HepG2 (cell line): Measurements from ENCODE around the gene CDK5RAP2. TPM values are rescaled to one million over a fixed set of nuclear protein-coding genes. Genes with fewer than 3 reads are reported as not detected.

ENCODE experiments used
- ATAC-seq: fragments of 200-7000 bp; cut with Tn5 transposase; 3 replicates; pipeline ENCODE4 v1.9.1; 2020; ENCODE audit warnings: mild to moderate bottlenecking, moderate library complexity
- BruUV-seq: library from RNA; stranded (reverse); fragments of 400-500 nt; replicated peaks from 2 replicates; lab custom pipeline; 2021; lab: Mats Ljungman, UMichigan
- CTCF ChIA-PET: fragments of 300-600 bp; formaldehyde crosslinking; extraction: SDS; loops from one replicate; lab custom pipeline; 2021; ENCODE audit warnings: low total read pairs, inconsistent platforms, low intra/inter-chr PET ratio; lab: Yijun Ruan, JAX
- POLR2A ChIA-PET: fragments of 350-600 bp; sonication (Branson Sonifier 250); formaldehyde crosslinking; loops from one replicate; lab custom pipeline; 2020; ENCODE audit warnings: antibody characterized with exemption, inconsistent platforms; lab: Yijun Ruan, JAX
- DNase-seq: peaks from one replicate; pipeline ENCODE4 v3.0.0-alpha.2; 2015; ENCODE audit warnings: low spot score
- FAIRE-seq: peaks from 3 replicates; lab custom pipeline; 2011; peaks lifted over from hg19 to GRCh38; lab: Jason Lieb, UNC
- H2AFZ ChIP-seq: one replicate; pipeline ENCODE4 v1.6.1; 2011; ENCODE audit warnings: low read length, inconsistent platforms
- H3K27ac ChIP-seq: fragments of 300-600 bp; 3 replicates; pipeline ENCODE4 v1.8.0; 2011; ENCODE audit warnings: mixed run types, mild to moderate bottlenecking, mixed read lengths, low read length, inconsistent platforms; ENCODE audit not compliant: insufficient read depth; ENCODE audit errors: extremely low read length
- H3K27me3 ChIP-seq, 2 experiments: fragments of 200-600 bp in 1 of 2; 2 replicates in 1 of 2; 3 replicates in 1 of 2; pipeline versions ENCODE4 v1.6.0 to v1.8.0; 2011; ENCODE audit warnings: low read length in 2 of 2, mild to moderate bottlenecking in 2 of 2, moderate library complexity in 2 of 2, inconsistent platforms in 1 of 2; ENCODE audit not compliant: insufficient read depth in 2 of 2, control insufficient read depth in 1 of 2
- H3K36me3 ChIP-seq, 2 experiments: fragments of 200-600 bp in 1 of 2; replicated peaks in 1 of 2; 2 replicates in 1 of 2; 3 replicates in 1 of 2; pipeline versions ENCODE4 v1.5.1 to v1.8.0; 2011; ENCODE audit warnings: low read length in 2 of 2, inconsistent platforms in 1 of 2; ENCODE audit not compliant: insufficient read depth in 2 of 2, control insufficient read depth in 1 of 2
- H3K4me1 ChIP-seq: 2 replicates; pipeline ENCODE4 v1.5.1; 2012; ENCODE audit warnings: low read length, inconsistent platforms; ENCODE audit not compliant: insufficient read depth
- H3K4me2 ChIP-seq: 2 replicates; pipeline ENCODE4 v1.6.0; 2011; ENCODE audit warnings: low read depth, low read length, inconsistent platforms
- H3K4me3 ChIP-seq, 3 experiments: fragments of 200-600 bp in 1 of 3; sonication (generic), shearing (Covaris generic) in 1 of 3; replicated peaks in 1 of 3; 2 replicates each; pipeline ENCODE4 v1.5.1; 2011 to 2016; ENCODE audit warnings: low read length in 3 of 3, inconsistent platforms in 2 of 3, low read depth in 2 of 3, mild to moderate bottlenecking in 2 of 3, control low read depth in 1 of 3, mixed read lengths in 1 of 3; ENCODE audit not compliant: insufficient read depth in 1 of 3
- H3K79me2 ChIP-seq: one replicate; pipeline ENCODE4 v1.6.1; 2011; ENCODE audit warnings: low read length, inconsistent platforms; ENCODE audit not compliant: insufficient read depth
- H3K9ac ChIP-seq: 2 replicates; pipeline ENCODE4 v1.6.0; 2011; ENCODE audit warnings: mild to moderate bottlenecking, low read depth, low read length, inconsistent platforms; ENCODE audit not compliant: insufficient read depth
- H3K9me3 ChIP-seq: 2 replicates; pipeline ENCODE4 v1.5.1; 2012; ENCODE audit warnings: mild to moderate bottlenecking, low read length
- H4K20me1 ChIP-seq: 2 replicates; pipeline ENCODE4 v1.6.0; 2011; ENCODE audit warnings: inconsistent platforms, mild to moderate bottlenecking, low read length, moderate library complexity; ENCODE audit not compliant: insufficient read depth
- ATF7-NPFF ChIP-seq: sonication (generic); formaldehyde crosslinking; IDR thresholded peaks from 2 replicates; pipeline ENCODE4 v1.8.1; 2023; ENCODE audit warnings: mild to moderate bottlenecking, low read depth, missing genetic modification reagents, moderate library complexity
- CAMTA2 ChIP-seq: sonication (generic); formaldehyde crosslinking; IDR thresholded peaks from 2 replicates; pipeline ENCODE4 v1.4.0; 2020; ENCODE audit warnings: mild to moderate bottlenecking, missing genetic modification reagents, borderline replicate concordance
- CBX5 ChIP-seq: sonication (generic); formaldehyde crosslinking; IDR thresholded peaks from 2 replicates; pipeline ENCODE4 v1.4.0; 2020; ENCODE audit warnings: missing genetic modification reagents, borderline replicate concordance
- FOSL2 ChIP-seq: sonication (generic); formaldehyde crosslinking; IDR thresholded peaks from 2 replicates; pipeline ENCODE4 v1.4.0; 2020; ENCODE audit warnings: missing genetic modification reagents
- FOXA1 ChIP-seq, 2 experiments: fragments of 450-650 bp in 1 of 2; sonication (generic) in 1 of 2; formaldehyde crosslinking in 1 of 2; IDR thresholded peaks; 2 replicates each; pipeline versions ENCODE4 v1.4.0 to v1.6.1; 2016 to 2020; ENCODE audit warnings: missing genetic modification reagents in 1 of 2
- MATR3 ChIP-seq: sonication (generic); formaldehyde crosslinking; IDR thresholded peaks from 2 replicates; pipeline ENCODE4 v1.4.0; 2020; ENCODE audit warnings: missing genetic modification reagents
- MEIS1 ChIP-seq: sonication (generic); formaldehyde crosslinking; IDR thresholded peaks from 2 replicates; pipeline ENCODE4 v1.9.0; 2021; ENCODE audit warnings: mild to moderate bottlenecking, missing genetic modification reagents, moderate library complexity, borderline replicate concordance
- NFE2L2 ChIP-seq: fragments of 150-350 bp; IDR thresholded peaks from 2 replicates; pipeline ENCODE4 v1.6.1; 2014; ENCODE audit warnings: low read length
- ZNF274 ChIP-seq: sonication (generic); formaldehyde crosslinking; IDR thresholded peaks from 2 replicates; pipeline ENCODE4 v1.5.1; 2020; ENCODE audit warnings: mild to moderate bottlenecking, missing genetic modification reagents
- ZNF343 ChIP-seq: sonication (generic); formaldehyde crosslinking; IDR thresholded peaks from 2 replicates; pipeline ENCODE4 v1.4.0; 2020; ENCODE audit warnings: mild to moderate bottlenecking, missing genetic modification reagents
- ZNF567 ChIP-seq: sonication (generic); formaldehyde crosslinking; IDR thresholded peaks from 2 replicates; pipeline ENCODE4 v1.8.1; 2023; ENCODE audit warnings: mild to moderate bottlenecking, missing genetic modification reagents, borderline replicate concordance
- ZNF644 ChIP-seq: IDR thresholded peaks from 2 replicates; pipeline ENCODE4 v1.6.1; 2016; ENCODE audit warnings: low read depth
- in situ Hi-C: cut with HindIII; loops from 2 replicates; pipeline ENCODE4 v1.10.0; 2017; ENCODE audit warnings: low pct_unique_long_range_greater_than_20kb; ENCODE audit not compliant: extremely low pct_ligation_motif_present
- intact Hi-C: fragments of 100-400 bp; cut with micrococcal nuclease; formaldehyde crosslinking; loops from one replicate; pipeline ENCODE4 v1.10.0; 2022; ENCODE audit not compliant: unreplicated experiment
- polyA plus RNA-seq, 8 experiments: library from polyadenylated mRNA; depleted of rRNA in 3 of 8; stranded (reverse) in 7 of 8; unstranded in 1 of 8; fragments of >200 nt; fragmentation: Illumina TruSeq in 4 of 8; extraction: Trizol in 4 of 8; gene quantifications; 2 replicates each; pipeline versions ENCODE4 v1.2.1 to v1.2.3, GENCODE V29; 2011 to 2016; ENCODE audit warnings: low read depth in 4 of 8, missing spikeins in 1 of 8, mixed read lengths in 1 of 8; ENCODE audit not compliant: insufficient read depth in 1 of 8
- total RNA-seq, 5 experiments: library from RNA; depleted of rRNA; stranded (reverse); fragments of >200 nt; fragmentation: Illumina TruSeq; extraction: Trizol; gene quantifications; 2 replicates each; pipeline ENCODE4 v1.2.3, GENCODE V29; 2016; ENCODE audit warnings: low read depth in 1 of 5
- TF ChIP-seq, protein P1 (sequence below): sonication (generic); formaldehyde crosslinking; IDR thresholded peaks from 2 replicates; pipeline ENCODE4 v1.5.0; 2020; ENCODE audit warnings: mild to moderate bottlenecking, low read depth, missing genetic modification reagents, borderline replicate concordance
- TF ChIP-seq, protein P2 (sequence below), 2 experiments: fragments of 450-650 bp in 1 of 2; sonication (generic) in 1 of 2; formaldehyde crosslinking; IDR thresholded peaks; 2 replicates each; pipeline versions ENCODE4 v1.5.0 to v1.8.0; 2020 to 2022; ENCODE audit warnings: mild to moderate bottlenecking in 1 of 2, missing genetic modification reagents in 1 of 2
- TF ChIP-seq, protein P3 (sequence below): sonication (generic); formaldehyde crosslinking; conservative IDR thresholded peaks from 2 replicates; pipeline ENCODE4 v1.8.0; 2022; ENCODE audit warnings: low read depth, missing genetic modification reagents
- TF ChIP-seq, protein P4 (sequence below): sonication (generic); IDR thresholded peaks from 2 replicates; pipeline ENCODE4 v1.6.1; 2016; ENCODE audit warnings: low read depth, borderline replicate concordance
- TF ChIP-seq, protein P5 (sequence below): sonication (generic); formaldehyde crosslinking; IDR thresholded peaks from 2 replicates; pipeline ENCODE4 v1.4.0; 2020; ENCODE audit warnings: missing genetic modification reagents

CDK5RAP2 gene
- total and polyA plus RNA-seq, 2 of the 13 experiments (the other 11 are each of a cell fraction or from before 2014, with no cell fraction given) = 31.8 to 42.2 TPM

DNA sequence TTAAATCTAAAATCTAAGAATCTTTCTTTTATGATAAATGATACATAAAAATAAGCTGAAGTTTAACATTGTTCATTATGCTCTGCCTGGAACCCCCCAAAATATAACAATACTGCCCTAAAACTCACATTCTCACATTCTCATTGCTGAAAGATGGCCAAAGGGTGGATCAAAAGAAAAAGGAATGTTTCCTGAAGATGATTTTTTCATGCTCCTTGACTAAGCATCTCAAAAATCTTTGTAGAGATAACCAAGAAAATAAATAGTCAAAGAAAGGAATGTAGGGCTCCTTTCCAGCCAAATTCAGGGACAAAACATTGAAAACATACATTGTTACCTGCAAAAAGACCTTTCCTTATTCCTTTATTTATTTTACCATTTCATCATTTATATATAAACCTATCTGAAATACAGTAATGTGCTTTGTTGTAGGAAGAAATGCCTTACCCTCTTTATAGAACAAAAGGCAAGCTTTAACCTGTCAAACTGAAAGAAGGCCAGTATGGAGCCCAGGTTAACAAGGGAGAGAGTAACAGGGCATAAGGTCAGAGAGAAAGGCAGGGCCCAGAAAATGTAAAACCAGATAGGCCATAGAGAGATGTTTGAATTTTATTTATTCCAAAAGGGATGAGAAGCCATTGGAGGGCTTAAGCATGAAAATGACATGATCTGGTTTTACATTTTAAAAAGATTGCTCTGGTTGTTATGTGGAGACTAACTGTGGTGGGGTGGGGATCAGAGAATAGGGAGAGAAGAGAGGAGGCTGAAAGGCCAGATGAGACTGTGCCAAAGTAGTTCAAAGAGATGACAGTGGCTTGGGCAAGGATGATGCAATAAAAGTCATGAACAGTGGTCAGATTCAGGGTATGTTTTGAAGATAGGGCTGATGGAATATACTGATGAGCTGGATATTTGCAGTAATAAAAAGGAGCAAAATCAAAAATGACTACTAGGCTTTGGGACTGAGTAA, 37.3 kb upstream of the CDK5RAP2 start:
- ATAC-seq (peak; percentile 47; the same call in 1 of the 3 replicates), DNase-seq (peak; percentile 24), FAIRE-seq (peak; percentile 23)
- Histone ChIP-seq H3K27me3 (no peaks in the 10 kb centered on the region), H3K4me1 (peaks cover 12% of the 10 kb centered on the region), H3K4me2 (no peak overlapping the region), H3K9me3 (no peaks in the 10 kb centered on the region), H3K4me3 (no peak overlapping the region), H4K20me1 (no peaks in the 10 kb centered on the region), H3K9ac (no peak overlapping the region), H3K27ac (no peak overlapping the region), H2AFZ (no peak overlapping the region), H3K79me2 (no peaks in the 10 kb centered on the region), H3K36me3 (0 out of 5 replicates have a peak, but pooled peaks cover 0 to 2% of the 10 kb centered on the region in 2 experiments)
- intact Hi-C loops = loop anchor here (5.0 to 10.0 kb wide), 2 partner anchors 82 to 115 kb away; no protein-coding TSS in a partner anchor
- ChIA-PET POLR2A (interaction anchor here (1.0 kb wide), 1 partner anchor 114 kb away, joined by 7 read pairs; no protein-coding TSS in a partner anchor), CTCF (no interaction called here)
- no TSS peak for BruUV-seq
- in situ Hi-C loops = no loop called here
- TF ChIP-seq ZNF644 (CRISPR knock-in tag) (peak; percentile 65; the same call in 1 of the 2 replicates), ZNF567 (no peak), MATR3 (no peak), ATF7-NPFF (no peak), NFE2L2 (no peak), ZNF343 (CRISPR knock-in tag) (no peak), CBX5 (no peak), MEIS1 (CRISPR knock-in tag) (no peak), FOXA1 (IDR thresholded peaks at IDR 0.05) (no peak), FOXA1 (CRISPR knock-in tag; IDR thresholded peaks at IDR 0.05) (no peak), ZNF274 (CRISPR knock-in tag) (no peak), FOSL2 (CRISPR knock-in tag) (0 out of 2 replicates have a peak, but pooled peaks have one; percentile 20), CAMTA2 (CRISPR knock-in tag) (no peak)
- TF ChIP-seq, protein P1, sequence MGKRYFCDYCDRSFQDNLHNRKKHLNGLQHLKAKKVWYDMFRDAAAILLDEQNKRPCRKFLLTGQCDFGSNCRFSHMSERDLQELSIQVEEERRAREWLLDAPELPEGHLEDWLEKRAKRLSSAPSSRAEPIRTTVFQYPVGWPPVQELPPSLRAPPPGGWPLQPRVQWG (CRISPR knock-in tag) = no peak
- TF ChIP-seq, protein P2, sequence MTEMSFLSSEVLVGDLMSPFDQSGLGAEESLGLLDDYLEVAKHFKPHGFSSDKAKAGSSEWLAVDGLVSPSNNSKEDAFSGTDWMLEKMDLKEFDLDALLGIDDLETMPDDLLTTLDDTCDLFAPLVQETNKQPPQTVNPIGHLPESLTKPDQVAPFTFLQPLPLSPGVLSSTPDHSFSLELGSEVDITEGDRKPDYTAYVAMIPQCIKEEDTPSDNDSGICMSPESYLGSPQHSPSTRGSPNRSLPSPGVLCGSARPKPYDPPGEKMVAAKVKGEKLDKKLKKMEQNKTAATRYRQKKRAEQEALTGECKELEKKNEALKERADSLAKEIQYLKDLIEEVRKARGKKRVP (CRISPR knock-in tag; IDR thresholded peaks at IDR 0.05) = peak; percentile 51 to 92; a peak in 3 of 4 replicates
- TF ChIP-seq, protein P3, sequence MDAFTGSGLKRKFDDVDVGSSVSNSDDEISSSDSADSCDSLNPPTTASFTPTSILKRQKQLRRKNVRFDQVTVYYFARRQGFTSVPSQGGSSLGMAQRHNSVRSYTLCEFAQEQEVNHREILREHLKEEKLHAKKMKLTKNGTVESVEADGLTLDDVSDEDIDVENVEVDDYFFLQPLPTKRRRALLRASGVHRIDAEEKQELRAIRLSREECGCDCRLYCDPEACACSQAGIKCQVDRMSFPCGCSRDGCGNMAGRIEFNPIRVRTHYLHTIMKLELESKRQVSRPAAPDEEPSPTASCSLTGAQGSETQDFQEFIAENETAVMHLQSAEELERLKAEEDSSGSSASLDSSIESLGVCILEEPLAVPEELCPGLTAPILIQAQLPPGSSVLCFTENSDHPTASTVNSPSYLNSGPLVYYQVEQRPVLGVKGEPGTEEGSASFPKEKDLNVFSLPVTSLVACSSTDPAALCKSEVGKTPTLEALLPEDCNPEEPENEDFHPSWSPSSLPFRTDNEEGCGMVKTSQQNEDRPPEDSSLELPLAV (CRISPR knock-in tag) = no peak
- TF ChIP-seq, protein P4, sequence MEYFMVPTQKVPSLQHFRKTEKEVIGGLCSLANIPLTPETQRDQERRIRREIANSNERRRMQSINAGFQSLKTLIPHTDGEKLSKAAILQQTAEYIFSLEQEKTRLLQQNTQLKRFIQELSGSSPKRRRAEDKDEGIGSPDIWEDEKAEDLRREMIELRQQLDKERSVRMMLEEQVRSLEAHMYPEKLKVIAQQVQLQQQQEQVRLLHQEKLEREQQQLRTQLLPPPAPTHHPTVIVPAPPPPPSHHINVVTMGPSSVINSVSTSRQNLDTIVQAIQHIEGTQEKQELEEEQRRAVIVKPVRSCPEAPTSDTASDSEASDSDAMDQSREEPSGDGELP = no peak
- TF ChIP-seq, protein P5, sequence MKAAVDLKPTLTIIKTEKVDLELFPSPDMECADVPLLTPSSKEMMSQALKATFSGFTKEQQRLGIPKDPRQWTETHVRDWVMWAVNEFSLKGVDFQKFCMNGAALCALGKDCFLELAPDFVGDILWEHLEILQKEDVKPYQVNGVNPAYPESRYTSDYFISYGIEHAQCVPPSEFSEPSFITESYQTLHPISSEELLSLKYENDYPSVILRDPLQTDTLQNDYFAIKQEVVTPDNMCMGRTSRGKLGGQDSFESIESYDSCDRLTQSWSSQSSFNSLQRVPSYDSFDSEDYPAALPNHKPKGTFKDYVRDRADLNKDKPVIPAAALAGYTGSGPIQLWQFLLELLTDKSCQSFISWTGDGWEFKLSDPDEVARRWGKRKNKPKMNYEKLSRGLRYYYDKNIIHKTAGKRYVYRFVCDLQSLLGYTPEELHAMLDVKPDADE (CRISPR knock-in tag) = no peak
